MCF 10A (cell line): ENCODE data around the gene MBD6. TPM values are rescaled to one million over a fixed set of nuclear protein-coding genes. Genes with fewer than 3 reads are reported as not detected.
"Not testable (repeated sequence)": the region's sequence is repeated elsewhere in the genome, so short reads cannot be mapped to it uniquely, and the experiment has no call there.

ENCODE experiments used
- BruUV-seq: library from RNA; stranded (reverse); fragments of 400-500 nt; replicated peaks from 2 replicates; lab custom pipeline; 2021; lab: Mats Ljungman, UMichigan
- CTCF ChIA-PET: fragments of 300-600 bp; sonication (Branson Sonifier 250); formaldehyde crosslinking; extraction: SDS; loops from one replicate; lab custom pipeline; 2021; ENCODE audit warnings: antibody characterized with exemption, inconsistent platforms; lab: Yijun Ruan, JAX
- POLR2A ChIA-PET: fragments of 300-600, 350-650 bp; sonication (Branson Sonifier 250); formaldehyde crosslinking; extraction: SDS; loops from one replicate; lab custom pipeline; 2020; ENCODE audit warnings: antibody characterized with exemption, inconsistent platforms; lab: Yijun Ruan, JAX
- DNase-seq: peaks from one replicate; pipeline ENCODE4 v3.0.0-alpha.2; 2018; ENCODE audit not compliant: unreplicated experiment
- H3K27ac Mint-ChIP-seq: one replicate; pipeline ENCODE4 v1.8.0; 2022; ENCODE audit warnings: mild to moderate bottlenecking, low read depth, mixed read lengths; ENCODE audit not compliant: unreplicated experiment
- H3K27me3 Mint-ChIP-seq: one replicate; pipeline ENCODE4 v1.8.0; 2022; ENCODE audit warnings: mixed read lengths; ENCODE audit not compliant: insufficient read depth, unreplicated experiment
- H3K36me3 Mint-ChIP-seq: one replicate; pipeline ENCODE4 v1.8.0; 2022; ENCODE audit warnings: mild to moderate bottlenecking, moderate library complexity, mixed read lengths; ENCODE audit not compliant: insufficient read depth, unreplicated experiment
- H3K4me1 Mint-ChIP-seq: one replicate; pipeline ENCODE4 v1.8.0; 2022; ENCODE audit warnings: mixed read lengths; ENCODE audit not compliant: insufficient read depth, unreplicated experiment
- H3K4me3 Mint-ChIP-seq: one replicate; pipeline ENCODE4 v1.8.0; 2022; ENCODE audit warnings: mild to moderate bottlenecking, moderate library complexity, mixed read lengths; ENCODE audit not compliant: unreplicated experiment
- H3K9me3 Mint-ChIP-seq: one replicate; pipeline ENCODE4 v1.8.0; 2022; ENCODE audit warnings: mixed read lengths; ENCODE audit not compliant: unreplicated experiment
- intact Hi-C: fragments of 100-400 bp; cut with micrococcal nuclease; formaldehyde crosslinking; loops from 2 replicates; pipeline ENCODE4 v1.14.1; 2022
- total RNA-seq: library from RNA; stranded (reverse); gene quantifications from 2 replicates; pipeline ENCODE4 v1.2.3, GENCODE V29; 2022
- TF ChIP-seq, protein P1 (sequence below): fragments of 200-600 bp; IDR thresholded peaks from one replicate; pipeline ENCODE4 v1.8.0; 2022; ENCODE audit warnings: antibody characterized with exemption, mild to moderate bottlenecking; ENCODE audit not compliant: unreplicated experiment

The MBD6 gene
- total RNA-seq, 1 experiment from 2014 or later: 96.5 TPM

GRCh38 chr12:57516617-57517153 is 5.9 kb upstream of the MBD6 start:
- Mint-ChIP-seq H3K27ac (peak overlapping the region; percentile 98), H3K27me3 (no peaks in the 10 kb centered on the region), H3K4me3 (no peak overlapping the region), H3K4me1 (peaks cover 38% of the 10 kb centered on the region), H3K9me3 (no peaks in the 10 kb centered on the region), H3K36me3 (peaks cover 100% of the 10 kb centered on the region)
- intact Hi-C loops: no loop called here
- TF ChIP-seq, protein P1, sequence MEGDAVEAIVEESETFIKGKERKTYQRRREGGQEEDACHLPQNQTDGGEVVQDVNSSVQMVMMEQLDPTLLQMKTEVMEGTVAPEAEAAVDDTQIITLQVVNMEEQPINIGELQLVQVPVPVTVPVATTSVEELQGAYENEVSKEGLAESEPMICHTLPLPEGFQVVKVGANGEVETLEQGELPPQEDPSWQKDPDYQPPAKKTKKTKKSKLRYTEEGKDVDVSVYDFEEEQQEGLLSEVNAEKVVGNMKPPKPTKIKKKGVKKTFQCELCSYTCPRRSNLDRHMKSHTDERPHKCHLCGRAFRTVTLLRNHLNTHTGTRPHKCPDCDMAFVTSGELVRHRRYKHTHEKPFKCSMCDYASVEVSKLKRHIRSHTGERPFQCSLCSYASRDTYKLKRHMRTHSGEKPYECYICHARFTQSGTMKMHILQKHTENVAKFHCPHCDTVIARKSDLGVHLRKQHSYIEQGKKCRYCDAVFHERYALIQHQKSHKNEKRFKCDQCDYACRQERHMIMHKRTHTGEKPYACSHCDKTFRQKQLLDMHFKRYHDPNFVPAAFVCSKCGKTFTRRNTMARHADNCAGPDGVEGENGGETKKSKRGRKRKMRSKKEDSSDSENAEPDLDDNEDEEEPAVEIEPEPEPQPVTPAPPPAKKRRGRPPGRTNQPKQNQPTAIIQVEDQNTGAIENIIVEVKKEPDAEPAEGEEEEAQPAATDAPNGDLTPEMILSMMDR: no peak
- BruUV-seq: no TSS peak
- ChIA-PET CTCF (interaction anchor here (0.6 to 3.0 kb wide), 4 partner anchors 11 to 58 kb away, joined by 3 to 12 read pairs (median 6); partner anchors contain the start of gene GLI1), POLR2A (interaction anchor here (0.6 to 3.0 kb wide), 7 partner anchors 7 to 255 kb away, joined by 3 to 9 read pairs (median 7); partner anchors contain the start of genes DCTN2, EEF1AKMT3 and METTL1)
- no peak for DNase-seq

DNA sequence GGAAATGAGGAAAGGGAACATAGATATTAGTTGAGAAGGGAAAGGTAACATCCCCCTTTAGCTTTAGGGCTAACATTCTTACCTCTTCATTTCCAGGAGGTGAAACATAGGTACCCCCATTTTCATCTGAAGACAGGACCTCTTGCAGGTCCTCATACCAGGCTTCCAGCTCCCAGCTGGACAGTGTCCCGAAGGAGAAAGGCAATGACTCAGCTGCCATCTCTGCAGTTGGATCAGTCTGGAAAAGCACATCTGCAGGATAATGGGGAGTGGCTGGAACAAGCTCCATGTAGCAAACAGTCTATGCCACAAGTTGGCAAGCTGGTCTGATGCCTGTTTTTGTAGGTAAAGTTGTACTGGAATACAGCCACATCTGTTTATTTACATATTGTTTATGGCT is 5.4 kb upstream of the MBD6 start:
- intact Hi-C loops: no loop called here
- peak overlapping the region; percentile 98 for H3K27ac Mint-ChIP-seq
- H3K9me3 Mint-ChIP-seq: no peaks in the 10 kb centered on the region
- H3K27me3 Mint-ChIP-seq: no peaks in the 10 kb centered on the region
- ChIA-PET CTCF (interaction anchor here (3.0 kb wide), 1 partner anchor 59 kb away, joined by 12 read pairs; the partner anchor contains the start of gene GLI1), POLR2A (interaction anchor here (0.6 to 2.1 kb wide), 7 partner anchors 21 to 255 kb away, joined by 3 to 7 read pairs (median 4); partner anchors contain the start of genes DCTN2, EEF1AKMT3 and METTL1)
- peaks cover 40% of the 10 kb centered on the region for H3K4me1 Mint-ChIP-seq
- DNase-seq: peak; percentile 61
- TF ChIP-seq, protein P1: no peak
- BruUV-seq: no TSS peak
- H3K4me3 Mint-ChIP-seq: peak overlapping the region; percentile 90
- peaks cover 97% of the 10 kb centered on the region for H3K36me3 Mint-ChIP-seq

- DNase-seq, intact Hi-C loops, H3K9me3 Mint-ChIP-seq, H3K27me3 Mint-ChIP-seq, BruUV-seq: not testable (repeated sequence)
- ChIA-PET CTCF (interaction anchor here (0.7 to 3.0 kb wide), 2 partner anchors 59 to 62 kb away, joined by 3 to 12 read pairs; partner anchors contain the start of gene GLI1), POLR2A (interaction anchor here (0.6 to 3.8 kb wide), 9 partner anchors 7 to 1544 kb away, joined by 3 to 37 read pairs (median 4); partner anchors contain the start of genes DCTN2, EEF1AKMT3, METTL1 and RAB5B)
- Mint-ChIP-seq H3K36me3 (peaks cover 91% of the 10 kb centered on the region), H3K4me3 (peak overlapping the region; percentile 90), H3K27ac (peak overlapping the region; percentile 98), H3K4me1 (peaks cover 40% of the 10 kb centered on the region)
Measured at GRCh38 chr12:57517718-57518117, 4.9 kb upstream of the MBD6 start.

DNA sequence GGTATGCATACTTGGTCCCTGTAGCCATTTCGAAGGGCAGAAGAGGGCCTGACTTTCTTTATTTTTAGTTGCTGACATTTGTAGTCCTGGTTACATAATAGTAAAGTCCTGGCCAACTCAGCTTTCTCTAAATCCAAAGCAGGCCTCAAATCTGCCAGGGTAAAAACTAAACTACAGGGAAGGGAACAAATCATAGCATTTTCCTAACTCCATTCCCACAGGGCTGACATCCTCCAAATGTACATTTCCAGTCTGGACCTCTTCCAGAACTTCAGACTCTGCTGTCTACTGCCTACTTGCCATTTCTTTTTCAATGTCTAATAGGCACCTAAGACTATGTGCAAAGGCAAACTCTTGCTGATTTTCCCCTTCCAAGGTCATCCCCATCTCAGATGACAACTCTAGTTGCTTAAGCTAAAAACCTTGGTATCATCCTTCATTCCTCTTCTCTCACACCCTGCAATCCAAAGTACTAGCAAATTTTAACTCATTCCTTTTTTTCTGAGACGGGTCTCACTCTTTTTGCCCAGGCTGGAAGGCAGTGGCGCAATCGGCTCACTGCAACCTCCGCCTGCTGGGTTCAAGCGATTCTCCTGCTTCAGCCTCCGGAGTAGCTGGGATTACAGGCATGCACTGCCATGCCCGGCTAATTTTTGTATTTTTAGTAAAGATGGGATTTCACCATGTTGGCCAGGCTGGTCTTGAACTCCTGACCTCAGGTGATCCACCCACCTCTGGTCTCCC is 4.3 kb upstream of the MBD6 start:
- CTCF ChIA-PET: interaction anchor here (0.7 to 3.0 kb wide), 2 partner anchors 60 to 62 kb away, joined by 3 to 12 read pairs; partner anchors contain the start of gene GLI1
- POLR2A ChIA-PET: interaction anchor here (0.5 to 3.8 kb wide), 9 partner anchors 8 to 1545 kb away, joined by 3 to 43 read pairs (median 7); partner anchors contain the start of genes DCTN2, GLI1, NEMP1 and PIP4K2C
- H3K27me3 Mint-ChIP-seq: no peaks in the 10 kb centered on the region
- peak overlapping the region; percentile 98 for H3K27ac Mint-ChIP-seq
- no peaks in the 10 kb centered on the region for H3K9me3 Mint-ChIP-seq
- H3K4me1 Mint-ChIP-seq: peaks cover 40% of the 10 kb centered on the region
- DNase-seq: no peak
- peaks cover 91% of the 10 kb centered on the region for H3K36me3 Mint-ChIP-seq
- TF ChIP-seq, protein P1: no peak
- intact Hi-C loops: no loop called here
- BruUV-seq: no TSS peak
- H3K4me3 Mint-ChIP-seq: peak overlapping the region; percentile 90
